SK-N-SH treated with all-trans-retinoic acid at 6 μM for 48 hours (cell line): Measurements from ENCODE around the gene CHD1L.

ENCODE experiments used
- CSDC2 ChIP-seq: fragments of 250-450 bp; sonication (Bioruptor Pico); IDR thresholded peaks from 2 replicates; pipeline ENCODE4 v1.5.0; 2020; ENCODE audit warnings: mild to moderate bottlenecking, moderate library complexity
- CSRNP3 ChIP-seq: fragments of 250-450 bp; sonication (Bioruptor Pico); IDR thresholded peaks from 2 replicates; pipeline ENCODE4 v1.5.1; 2021; ENCODE audit warnings: mild to moderate bottlenecking, moderate library complexity
- GLIS3 ChIP-seq: fragments of 250-450 bp; sonication (Bioruptor Pico); IDR thresholded peaks from 2 replicates; pipeline ENCODE4 v1.5.0; 2020; ENCODE audit warnings: mild to moderate bottlenecking, moderate library complexity
- ISL1 ChIP-seq: fragments of 250-450 bp; sonication (Bioruptor Pico); IDR thresholded peaks from 2 replicates; pipeline ENCODE4 v2.1.2; 2022; ENCODE audit warnings: mild to moderate bottlenecking, moderate library complexity
- OSR1 ChIP-seq: fragments of 250-450 bp; sonication (Bioruptor Pico); IDR thresholded peaks from 2 replicates; pipeline ENCODE4 v1.8.0; 2022; ENCODE audit warnings: moderate library complexity, mild to moderate bottlenecking, inconsistent platforms
- PATZ1 ChIP-seq: fragments of 250-450 bp; sonication (Bioruptor Pico); IDR thresholded peaks from 2 replicates; pipeline ENCODE4 v1.8.0; 2020; ENCODE audit warnings: mild to moderate bottlenecking, moderate library complexity, borderline replicate concordance
- RARB ChIP-seq: fragments of 250-450 bp; sonication (Bioruptor Pico); IDR thresholded peaks from 2 replicates; pipeline ENCODE4 v1.8.0; 2021; ENCODE audit warnings: mild to moderate bottlenecking, moderate library complexity
- SNAI2 ChIP-seq: fragments of 250-450 bp; sonication (Bioruptor Pico); IDR thresholded peaks from 2 replicates; pipeline ENCODE4 v1.5.0; 2020; ENCODE audit warnings: mild to moderate bottlenecking, moderate library complexity
- TCF4 ChIP-seq: fragments of 250-450 bp; sonication (Bioruptor Pico); IDR thresholded peaks from 2 replicates; pipeline ENCODE4 v1.8.0; 2021; ENCODE audit warnings: mild to moderate bottlenecking, moderate library complexity, borderline replicate concordance
- ZFP30 ChIP-seq: fragments of 450-650 bp; formaldehyde crosslinking; IDR thresholded peaks from 2 replicates; pipeline ENCODE4 v1.5.0; 2022; ENCODE audit warnings: mild to moderate bottlenecking, moderate library complexity
- ZNF70 ChIP-seq: fragments of 450-650 bp; formaldehyde crosslinking; IDR thresholded peaks from 2 replicates; pipeline ENCODE4 v1.5.0; 2020; ENCODE audit warnings: mild to moderate bottlenecking, moderate library complexity
- ZNF8 ChIP-seq: fragments of 450-650 bp; formaldehyde crosslinking; IDR thresholded peaks from 2 replicates; pipeline ENCODE4 v1.5.0; 2020; ENCODE audit warnings: mild to moderate bottlenecking, moderate library complexity
- TF ChIP-seq, protein P1 (sequence below): fragments of 250-450 bp; sonication (Bioruptor Pico); IDR thresholded peaks from 2 replicates; pipeline ENCODE4 v1.5.1; 2020; ENCODE audit warnings: low read depth, mild to moderate bottlenecking, moderate library complexity

- TF ChIP-seq GLIS3, result no peak
- no peak for TF ChIP-seq ISL1 (CRISPR knock-in tag)
- no peak for TF ChIP-seq CSDC2 (CRISPR knock-in tag)
- no peak for TF ChIP-seq ZNF70 (CRISPR knock-in tag)
- TF ChIP-seq TCF4 (CRISPR knock-in tag), result no peak
- TF ChIP-seq SNAI2 (CRISPR knock-in tag), result no peak
- no peak for TF ChIP-seq OSR1 (CRISPR knock-in tag)
- no peak for TF ChIP-seq ZFP30 (CRISPR knock-in tag)
- TF ChIP-seq CSRNP3 (CRISPR knock-in tag), result no peak
- TF ChIP-seq, protein P1, sequence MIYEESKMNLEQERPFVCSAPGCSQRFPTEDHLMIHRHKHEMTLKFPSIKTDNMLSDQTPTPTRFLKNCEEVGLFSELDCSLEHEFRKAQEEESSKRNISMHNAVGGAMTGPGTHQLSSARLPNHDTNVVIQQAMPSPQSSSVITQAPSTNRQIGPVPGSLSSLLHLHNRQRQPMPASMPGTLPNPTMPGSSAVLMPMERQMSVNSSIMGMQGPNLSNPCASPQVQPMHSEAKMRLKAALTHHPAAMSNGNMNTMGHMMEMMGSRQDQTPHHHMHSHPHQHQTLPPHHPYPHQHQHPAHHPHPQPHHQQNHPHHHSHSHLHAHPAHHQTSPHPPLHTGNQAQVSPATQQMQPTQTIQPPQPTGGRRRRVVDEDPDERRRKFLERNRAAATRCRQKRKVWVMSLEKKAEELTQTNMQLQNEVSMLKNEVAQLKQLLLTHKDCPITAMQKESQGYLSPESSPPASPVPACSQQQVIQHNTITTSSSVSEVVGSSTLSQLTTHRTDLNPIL (CRISPR knock-in tag), result no peak
- TF ChIP-seq PATZ1 (CRISPR knock-in tag), result no peak
- TF ChIP-seq RARB (CRISPR knock-in tag), result no peak
- no peak for TF ChIP-seq ZNF8
Measured at GRCh38 chr1:147297438-147297837, 55.0 kb downstream of the CHD1L start.
